Measurements from ENCODE around the gene ZNF160.
"Not testable (repeated sequence)": the region's sequence is repeated elsewhere in the genome, so short reads cannot be mapped to it uniquely, and the experiment has no call there.

ZNF160 gene

GRCh38 chr19:53092723-53093122 lies 10.5 kb downstream of the ZNF160 start:
- no peak for DNase-seq (ENCODE audit: low read depth)

DNA sequence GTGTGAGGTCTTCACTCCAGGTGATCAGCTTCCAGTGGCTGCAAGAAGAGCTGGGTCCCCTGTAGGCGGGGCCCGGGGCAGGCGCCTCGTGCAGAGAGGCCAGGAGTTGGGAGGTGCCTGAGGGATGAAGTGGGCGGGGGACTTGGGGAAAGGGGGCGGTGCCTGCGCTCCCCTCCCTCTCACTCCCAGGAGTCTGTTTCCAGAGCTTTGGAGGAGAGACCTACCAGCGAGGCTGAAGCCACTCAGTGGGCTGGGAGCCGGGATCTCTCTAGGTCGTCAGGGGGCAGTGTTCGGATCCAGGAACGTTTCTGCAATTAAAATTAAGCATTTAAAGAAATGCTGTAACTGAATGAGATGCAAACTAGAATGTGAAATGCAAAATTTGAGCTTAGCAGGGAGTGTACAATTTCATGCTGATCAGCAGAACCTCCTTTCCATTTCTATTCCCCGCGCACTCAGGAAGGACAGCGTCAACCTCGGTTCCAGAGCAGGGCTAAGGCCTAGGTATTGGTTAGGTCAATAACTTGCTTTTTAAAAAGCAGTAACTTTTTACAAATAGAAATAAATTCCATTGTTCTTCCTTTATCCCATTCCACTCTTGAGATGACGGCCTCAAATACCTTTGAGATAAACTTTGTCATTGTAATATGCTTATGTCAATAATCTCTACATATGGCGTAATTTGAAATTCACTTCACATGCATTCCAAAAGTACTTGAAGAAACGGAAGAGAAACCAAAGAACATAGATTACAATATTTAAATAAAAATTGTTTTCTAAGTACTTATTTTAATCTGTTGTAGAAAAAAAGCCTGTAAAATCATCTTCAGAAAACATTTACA lies 11.6 kb downstream of the ZNF160 start:
- no peak for DNase-seq (ENCODE audit: low read depth)

GRCh38 chr19:53088091-53088490 lies 15.1 kb downstream of the ZNF160 start:
- DNase-seq (ENCODE audit: low read depth), result no peak

DNA sequence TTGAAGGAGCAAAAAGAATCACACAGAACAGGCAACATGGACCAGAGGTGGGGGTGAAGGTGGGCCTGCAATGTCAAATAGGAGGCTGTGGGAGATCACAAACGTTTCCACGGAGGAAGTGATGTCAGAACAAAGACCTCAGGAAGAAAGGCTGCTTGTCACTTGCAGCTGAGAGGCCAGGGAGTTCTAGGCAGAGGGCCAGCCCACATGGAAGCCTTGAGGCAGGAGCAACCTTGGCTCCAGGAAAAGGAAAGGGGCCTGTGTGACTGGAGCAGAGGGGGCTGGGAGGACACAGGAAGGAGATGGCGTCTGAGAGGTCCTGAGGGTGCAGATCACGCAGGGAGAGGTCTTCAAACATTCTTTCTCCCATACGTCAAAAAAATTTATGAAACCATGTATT lies 16.3 kb downstream of the ZNF160 start:
- no peak for DNase-seq (ENCODE audit: low read depth)

DNA sequence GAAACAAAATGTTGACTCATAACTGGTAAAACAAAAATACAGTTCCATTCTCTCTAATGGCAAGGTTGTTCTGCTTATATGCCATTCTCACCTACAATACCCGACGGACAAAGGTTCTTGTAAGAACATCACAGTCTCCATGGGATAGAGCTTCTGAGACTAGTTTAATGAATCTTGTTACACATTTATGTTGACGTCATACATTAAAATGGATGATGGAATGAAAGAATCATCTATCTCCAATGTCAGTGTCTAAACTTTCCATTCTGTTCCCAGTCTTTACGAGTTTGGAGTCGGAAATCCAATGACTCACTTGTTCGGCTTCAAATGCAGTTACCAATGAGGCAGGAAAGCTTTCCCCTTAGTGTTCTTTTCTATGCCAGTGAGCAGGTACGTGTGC lies 17.7 kb downstream of the ZNF160 start:
- DNase-seq (ENCODE audit: low read depth), result no peak

DNA sequence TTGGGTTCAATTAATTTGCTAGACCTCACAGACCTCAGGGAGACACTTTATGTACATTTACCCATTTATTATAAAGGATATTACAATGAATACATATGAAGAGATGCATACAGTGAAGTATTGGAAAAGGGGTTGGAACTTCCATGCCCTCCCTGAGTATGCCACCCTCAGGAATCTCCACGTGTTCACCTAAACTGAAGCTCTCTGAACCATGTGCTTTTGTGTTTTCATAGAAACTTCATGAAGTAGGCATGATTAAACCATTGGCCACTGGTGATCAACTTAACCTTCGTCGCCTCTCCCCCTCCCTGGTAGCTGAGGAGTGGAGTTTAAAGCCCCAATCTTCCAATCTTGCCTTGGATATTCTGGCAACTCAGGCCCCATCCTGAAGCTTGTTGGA lies 20.3 kb downstream of the ZNF160 start:
- DNase-seq (ENCODE audit: low read depth), result no peak

DNA sequence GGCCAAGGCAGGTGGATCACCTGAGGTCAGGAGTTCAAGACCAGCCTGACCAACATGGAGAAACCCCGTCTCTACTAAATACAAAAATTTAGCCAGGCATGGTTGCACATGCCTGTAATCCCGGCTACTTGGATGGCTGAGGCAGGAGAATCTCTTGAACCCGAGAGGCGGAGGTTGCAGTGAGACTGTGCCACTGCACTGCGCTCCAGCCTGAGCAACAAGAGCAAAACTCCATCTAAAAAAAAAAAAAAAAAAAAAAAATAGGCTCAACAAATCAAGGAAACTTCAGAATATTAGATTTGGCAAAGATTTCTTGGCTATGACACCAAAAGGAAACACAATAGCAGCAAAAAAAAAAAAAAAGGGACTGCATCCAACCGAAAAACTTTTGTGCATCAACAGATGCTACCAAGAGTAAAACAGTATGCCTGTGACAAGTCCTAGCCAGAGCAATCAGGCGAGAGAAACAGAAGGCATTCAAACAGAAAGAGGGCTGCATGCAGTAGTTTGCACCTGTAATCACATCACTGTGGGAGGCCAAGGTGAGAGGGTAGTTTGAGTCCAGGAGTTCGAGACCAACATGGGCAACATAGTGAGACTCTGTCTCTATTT lies 23.8 kb downstream of the ZNF160 start:
- no peak for DNase-seq (ENCODE audit: low read depth)

GRCh38 chr19:53078668-53079067 lies 24.6 kb downstream of the ZNF160 start:
- DNase-seq (ENCODE audit: low read depth), result no peak

- no peak for DNase-seq (ENCODE audit: low read depth)
Observed at GRCh38 chr19:53076984-53077383, 26.2 kb downstream of the ZNF160 start.

DNA sequence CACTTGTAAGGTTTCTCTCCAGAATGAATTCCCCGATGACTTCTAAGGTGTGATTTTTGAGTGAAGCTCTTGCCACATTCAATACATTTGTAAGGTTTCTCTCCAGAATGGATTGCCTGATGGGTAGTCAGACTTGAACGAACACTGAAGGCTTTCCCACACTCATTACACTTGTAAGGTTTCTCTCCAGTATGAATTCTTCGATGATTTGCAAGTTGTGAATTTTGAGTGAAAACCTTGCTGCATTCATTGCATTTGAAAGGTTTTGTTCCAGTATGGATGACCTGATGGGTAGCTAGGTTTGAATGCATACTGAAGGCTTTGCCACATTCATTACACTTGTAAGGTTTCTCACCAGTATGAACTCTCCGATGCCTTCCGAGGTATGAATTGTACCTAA lies 34.4 kb downstream of the ZNF160 start:
- no peak for DNase-seq (ENCODE audit: low read depth)

DNA sequence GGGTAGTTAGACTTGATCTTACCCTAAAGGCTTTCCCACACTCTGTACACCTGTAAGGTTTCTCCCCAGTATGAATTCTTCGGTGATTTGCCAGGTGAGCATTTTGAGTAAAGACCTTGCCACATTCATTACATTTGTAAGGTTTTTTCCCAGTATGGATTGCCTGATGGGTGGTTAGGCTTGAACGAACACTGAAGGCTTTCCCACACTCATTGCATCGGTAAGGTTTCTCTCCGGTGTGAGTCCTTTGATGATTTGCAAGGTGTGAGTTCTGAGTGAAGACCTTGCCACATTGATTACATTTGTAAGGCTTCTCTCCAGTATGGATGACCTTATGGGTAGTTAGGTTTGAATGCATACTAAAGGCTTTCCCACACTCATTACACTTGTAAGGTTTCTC lies 35.0 kb downstream of the ZNF160 start:
- no peak for DNase-seq (ENCODE audit: low read depth)

- no peak for DNase-seq (ENCODE audit: low read depth)
Observed at GRCh38 chr19:53057904-53058580, 45.2 kb downstream of the ZNF160 start.

DNA sequence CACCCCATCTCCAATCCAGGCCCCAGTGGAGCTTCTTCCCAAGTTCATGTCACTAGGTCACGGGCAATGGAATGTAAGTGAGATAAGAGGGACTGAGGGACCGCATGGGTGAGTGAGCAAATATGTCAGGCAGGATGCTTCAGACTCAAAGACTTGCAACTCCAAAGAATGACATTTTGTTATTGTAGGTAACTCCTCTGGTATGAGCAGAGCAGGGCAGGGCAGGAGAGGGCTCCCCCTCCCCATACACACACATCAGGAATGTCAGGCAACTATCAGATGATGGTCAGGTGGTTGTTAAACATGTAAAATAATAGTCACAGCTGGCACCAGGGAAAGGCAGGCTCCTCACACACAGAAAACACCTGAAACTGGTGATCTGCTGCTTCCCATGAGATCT lies 48.1 kb downstream of the ZNF160 start:
- DNase-seq (ENCODE audit: low read depth), result no peak

- no peak for DNase-seq (ENCODE audit: low read depth)
Observed at GRCh38 chr19:53047379-53047778, 55.8 kb downstream of the ZNF160 start.

- no peak for DNase-seq (ENCODE audit: low read depth)
Observed at GRCh38 chr19:53045536-53045935, 57.7 kb downstream of the ZNF160 start.

- no peak for DNase-seq (ENCODE audit: low read depth)
Observed at GRCh38 chr19:53041366-53041765, 61.9 kb downstream of the ZNF160 start.

DNA sequence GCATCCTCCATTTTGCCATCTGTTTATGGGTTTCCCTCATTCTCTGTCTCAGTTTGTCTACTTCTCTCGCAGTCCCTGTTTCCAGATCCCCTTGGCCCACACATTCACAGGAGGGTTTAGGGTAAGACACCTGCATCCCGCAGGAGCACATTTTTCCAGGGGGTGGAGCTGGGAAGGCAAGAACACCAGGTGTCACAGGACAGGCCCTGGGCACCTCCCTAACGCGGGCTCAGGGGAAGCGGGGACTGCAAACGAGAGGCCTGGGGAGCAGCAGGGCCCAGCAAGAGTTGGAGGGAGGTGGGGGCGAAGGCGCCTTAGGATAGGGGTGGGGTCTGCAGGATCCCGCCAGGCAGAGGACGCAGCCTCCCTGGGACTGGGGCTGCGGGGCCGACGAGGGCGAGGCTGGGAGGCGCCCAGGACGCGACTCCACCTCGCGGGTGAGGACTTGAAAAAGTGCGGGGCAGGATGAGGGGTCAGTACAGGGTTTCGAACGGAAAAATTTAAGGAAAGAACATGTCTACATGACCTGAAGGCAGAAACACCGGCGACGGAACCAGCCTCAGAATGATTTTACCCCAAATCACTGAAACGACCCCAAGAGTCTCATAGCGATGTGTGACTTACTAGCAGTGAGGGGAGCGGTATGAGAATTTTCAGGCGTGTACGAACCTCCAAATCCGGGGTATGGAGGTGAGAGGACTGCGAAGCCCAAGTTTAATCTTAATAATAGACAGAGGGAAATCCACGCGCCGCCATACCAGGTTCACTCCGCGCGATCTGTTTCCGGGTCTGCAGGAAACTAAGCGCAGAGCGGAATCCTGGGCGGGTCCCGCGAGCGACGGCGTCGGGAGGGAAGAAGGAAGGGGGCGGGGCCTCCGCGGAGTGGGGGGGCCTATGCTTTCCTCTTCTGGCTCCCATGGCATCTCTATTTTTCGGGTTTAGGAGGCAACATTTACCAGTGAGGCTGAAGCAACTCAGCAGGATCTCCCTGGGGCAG lies 65.8 kb downstream of the ZNF160 start:
- DNase-seq (ENCODE audit: low read depth), result no peak

- DNase-seq (ENCODE audit: low read depth), result no peak
Observed at GRCh38 chr19:53034948-53035675, 68.1 kb downstream of the ZNF160 start.

GRCh38 chr19:53034054-53034453 lies 69.2 kb downstream of the ZNF160 start:
- no peak for DNase-seq (ENCODE audit: low read depth)

- DNase-seq (ENCODE audit: low read depth), result not testable (repeated sequence)
Observed at GRCh38 chr19:53028306-53028705, 74.9 kb downstream of the ZNF160 start.

GRCh38 chr19:53019684-53020083 lies 83.5 kb downstream of the ZNF160 start:
- no peak for DNase-seq (ENCODE audit: low read depth)
